ENCODE measurements around the gene CFAP74.

CFAP74 gene

DNA sequence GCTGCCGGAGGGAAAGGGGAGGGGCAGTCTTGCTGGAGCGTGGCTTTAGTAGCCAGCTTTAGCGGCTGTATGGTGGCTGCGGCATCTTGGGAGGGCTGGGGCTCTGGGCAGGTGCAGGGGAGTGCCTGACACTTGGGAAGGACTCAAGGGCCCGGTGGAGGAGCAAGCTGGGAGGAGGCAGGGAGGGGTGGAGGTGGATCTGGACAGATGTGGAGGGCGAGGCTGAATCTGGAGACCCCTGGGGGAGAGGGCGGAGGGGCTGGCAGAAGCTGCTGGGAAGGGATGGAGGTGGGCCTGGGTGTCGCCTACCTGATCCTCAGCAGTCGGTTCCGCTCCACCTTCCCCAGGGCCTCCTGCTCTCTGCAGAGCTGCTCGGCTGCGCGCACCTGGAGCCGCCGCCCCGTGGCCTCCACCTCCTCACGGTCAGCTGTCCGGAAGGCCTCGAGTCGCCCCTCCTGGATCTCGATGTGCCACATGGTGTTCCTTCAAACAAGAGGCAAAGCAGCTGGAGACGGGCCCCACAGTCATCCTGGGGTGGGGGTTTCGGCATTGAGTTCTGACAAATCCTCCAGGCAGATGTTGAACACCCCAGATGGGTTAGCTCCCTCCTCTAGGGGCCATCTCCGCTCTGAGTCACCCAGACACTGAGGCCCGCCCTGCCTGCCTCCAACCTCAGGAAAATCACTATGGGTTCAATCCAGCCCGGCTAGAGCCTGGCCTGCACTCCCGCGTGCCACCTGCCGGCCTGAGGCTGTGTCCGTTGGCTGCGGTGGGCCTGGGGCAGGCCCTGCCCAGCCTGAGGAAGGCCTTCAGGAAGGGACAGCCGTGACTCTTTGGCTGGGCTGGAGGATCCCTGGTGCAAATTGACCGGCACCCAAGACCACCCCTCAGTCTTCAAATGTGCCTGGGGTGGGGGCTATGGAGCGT is 29.6 kb downstream of the CFAP74 start:
- Histone ChIP-seq H3K4me1 (ENCODE audit: control insufficient read depth, low read depth, low read length) (no peaks in the 10 kb centered on the region), H2BK120ac (ENCODE audit: low read depth, low read length) (no peak overlapping the region), H3K79me1 (ENCODE audit: low read length) (no peaks in the 10 kb centered on the region), H3K18ac (ENCODE audit: low read length) (no peak overlapping the region), H3K4ac (ENCODE audit: low read depth, low read length) (no peak overlapping the region), H3K79me2 (ENCODE audit: control insufficient read depth, insufficient read depth, low read length) (no peaks in the 10 kb centered on the region), H3K27me3 (ENCODE audit: insufficient read depth, low read length, poor library complexity) (no peaks in the 10 kb centered on the region), H4K5ac (ENCODE audit: low read length) (no peak overlapping the region), H3K56ac (ENCODE audit: low read length) (no peak overlapping the region), H2AK5ac (ENCODE audit: low read length) (no peak overlapping the region), H2BK15ac (replicated peaks; ENCODE audit: low read depth) (no peak overlapping the region), H3K9ac (ENCODE audit: low read length) (no peak overlapping the region), H3K27ac (ENCODE audit: low read depth, low read length) (no peak overlapping the region), H2BK5ac (ENCODE audit: low read length) (no peak overlapping the region), H4K8ac (ENCODE audit: low read depth, low read length) (no peak overlapping the region), H3K36me3 (ENCODE audit: control insufficient read depth, insufficient read depth, low read length) (no peaks in the 10 kb centered on the region), H3K23ac (ENCODE audit: low read length) (no peak overlapping the region), H3K4me2 (ENCODE audit: low read length) (no peak overlapping the region), H3K4me3 (ENCODE audit: low read length) (no peak overlapping the region)
- WGBS (ENCODE audit: extremely low coverage, insufficient coverage, low lambda C conversion rate), result no CpG with 5 or more reads among the region's 34 CpGs
- DNase-seq, result no peak

DNA sequence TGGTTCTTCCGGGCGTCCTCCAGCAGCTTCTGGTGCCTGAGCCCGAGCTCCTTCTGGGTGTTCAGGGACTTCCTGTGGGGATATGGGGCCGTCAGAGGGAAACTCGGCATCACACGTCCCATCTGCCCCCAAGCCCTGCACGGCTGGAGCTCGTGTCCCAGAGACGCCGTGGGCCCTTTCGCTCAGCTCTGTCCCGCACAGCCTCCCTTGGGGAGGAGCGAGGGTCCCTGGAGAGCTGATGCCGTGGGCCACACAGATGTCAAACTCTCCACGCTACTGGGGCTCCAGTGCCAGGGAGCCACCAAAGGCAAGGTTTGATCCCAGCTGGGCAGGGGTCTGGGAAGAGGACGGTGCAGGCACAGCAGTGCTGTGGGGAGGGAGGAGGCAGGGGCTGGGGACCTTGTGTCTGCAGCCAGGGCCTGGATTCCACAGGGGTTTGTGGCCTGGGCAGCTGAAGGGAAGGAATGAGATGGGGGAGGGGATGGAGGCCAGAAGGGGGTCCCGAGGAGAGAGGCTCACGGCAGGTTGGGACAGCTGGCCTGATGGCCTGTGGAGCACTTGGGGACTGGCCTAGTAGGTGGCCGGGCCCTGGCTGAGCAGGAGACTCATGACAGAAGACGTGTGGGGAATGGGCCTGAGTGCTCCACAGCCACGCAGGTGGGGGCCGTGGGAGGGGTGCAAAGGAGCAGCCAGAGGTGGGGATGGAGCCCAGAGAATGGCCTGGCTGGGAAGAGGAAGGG is 30.4 kb downstream of the CFAP74 start:
- Histone ChIP-seq H3K27ac (ENCODE audit: low read depth, low read length) (no peak overlapping the region), H3K79me2 (ENCODE audit: control insufficient read depth, insufficient read depth, low read length) (no peaks in the 10 kb centered on the region), H2BK15ac (replicated peaks; ENCODE audit: low read depth) (no peak overlapping the region), H3K36me3 (ENCODE audit: control insufficient read depth, insufficient read depth, low read length) (no peaks in the 10 kb centered on the region), H2BK5ac (ENCODE audit: low read length) (no peak overlapping the region), H3K4me2 (ENCODE audit: low read length) (no peak overlapping the region), H2AK5ac (ENCODE audit: low read length) (no peak overlapping the region), H3K56ac (ENCODE audit: low read length) (no peak overlapping the region), H3K4ac (ENCODE audit: low read depth, low read length) (no peak overlapping the region), H3K27me3 (ENCODE audit: insufficient read depth, low read length, poor library complexity) (no peaks in the 10 kb centered on the region), H4K5ac (ENCODE audit: low read length) (no peak overlapping the region), H3K18ac (ENCODE audit: low read length) (no peak overlapping the region), H3K23ac (ENCODE audit: low read length) (no peak overlapping the region), H3K4me1 (ENCODE audit: control insufficient read depth, low read depth, low read length) (no peaks in the 10 kb centered on the region), H3K4me3 (ENCODE audit: low read length) (no peak overlapping the region), H3K9ac (ENCODE audit: low read length) (no peak overlapping the region), H4K8ac (ENCODE audit: low read depth, low read length) (no peak overlapping the region), H2BK120ac (ENCODE audit: low read depth, low read length) (no peak overlapping the region), H3K79me1 (ENCODE audit: low read length) (no peaks in the 10 kb centered on the region)
- WGBS (ENCODE audit: extremely low coverage, insufficient coverage, low lambda C conversion rate), result no CpG with 5 or more reads among the region's 22 CpGs
- DNase-seq, result no peak

DNA sequence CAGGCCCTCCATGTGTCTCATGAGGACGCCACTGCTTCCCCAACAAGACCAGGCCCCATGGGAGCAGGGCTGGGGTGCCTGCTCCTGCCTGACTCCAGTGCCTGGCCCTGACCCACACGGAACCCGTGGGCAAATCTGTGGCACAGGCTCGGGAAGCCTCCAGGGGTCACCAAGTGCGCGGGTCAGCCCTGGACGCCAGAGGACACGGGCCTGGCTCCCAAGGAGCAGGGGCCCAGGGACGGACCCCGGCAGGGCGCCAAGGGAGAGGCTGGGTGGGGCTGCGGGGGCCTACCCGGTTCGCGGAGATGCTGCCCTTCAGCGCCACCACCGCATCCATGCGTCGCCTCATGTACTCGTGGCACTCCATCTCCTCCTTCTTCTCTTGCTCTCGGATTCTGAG is 31.9 kb downstream of the CFAP74 start:
- H3K79me2 ChIP-seq (ENCODE audit: control insufficient read depth, insufficient read depth, low read length), result no peaks in the 10 kb centered on the region
- H3K79me1 ChIP-seq (ENCODE audit: low read length), result no peaks in the 10 kb centered on the region
- H3K18ac ChIP-seq (ENCODE audit: low read length), result no peak overlapping the region
- no CpG with 5 or more reads among the region's 21 CpGs for WGBS (ENCODE audit: extremely low coverage, insufficient coverage, low lambda C conversion rate)
- H4K5ac ChIP-seq (ENCODE audit: low read length), result no peak overlapping the region
- no peak overlapping the region for H2BK120ac ChIP-seq (ENCODE audit: low read depth, low read length)
- H3K4me2 ChIP-seq (ENCODE audit: low read length), result no peak overlapping the region
- H3K23ac ChIP-seq (ENCODE audit: low read length), result no peak overlapping the region
- H2BK5ac ChIP-seq (ENCODE audit: low read length), result no peak overlapping the region
- no peak overlapping the region for H3K4me3 ChIP-seq (ENCODE audit: low read length)
- H3K9ac ChIP-seq (ENCODE audit: low read length), result no peak overlapping the region
- H3K36me3 ChIP-seq (ENCODE audit: control insufficient read depth, insufficient read depth, low read length), result no peaks in the 10 kb centered on the region
- no peak for DNase-seq
- no peak overlapping the region for H2AK5ac ChIP-seq (ENCODE audit: low read length)
- H3K27me3 ChIP-seq (ENCODE audit: insufficient read depth, low read length, poor library complexity), result no peaks in the 10 kb centered on the region
- no peak overlapping the region for H3K56ac ChIP-seq (ENCODE audit: low read length)
- H2BK15ac ChIP-seq (replicated peaks; ENCODE audit: low read depth), result no peak overlapping the region
- no peak overlapping the region for H3K27ac ChIP-seq (ENCODE audit: low read depth, low read length)
- no peak overlapping the region for H3K4ac ChIP-seq (ENCODE audit: low read depth, low read length)
- H4K8ac ChIP-seq (ENCODE audit: low read depth, low read length), result no peak overlapping the region
- no peaks in the 10 kb centered on the region for H3K4me1 ChIP-seq (ENCODE audit: control insufficient read depth, low read depth, low read length)

DNA sequence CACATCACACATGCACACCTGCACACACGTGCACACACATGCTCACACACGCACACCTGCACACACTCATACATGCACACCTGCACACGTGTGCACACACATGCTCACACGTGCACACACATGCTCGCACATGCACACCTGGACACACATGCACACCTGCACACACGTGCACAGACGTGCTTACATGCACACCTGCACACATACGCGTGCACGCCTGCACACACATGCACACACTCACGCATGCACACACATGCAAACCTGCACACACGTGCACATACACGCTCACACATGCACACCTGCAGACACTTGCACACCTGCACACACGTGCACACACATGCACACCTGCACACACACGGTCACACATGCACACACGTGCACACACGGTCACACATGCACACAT is 32.6 kb downstream of the CFAP74 start:
- H3K79me1 ChIP-seq (ENCODE audit: low read length), result no peaks in the 10 kb centered on the region
- WGBS (ENCODE audit: extremely low coverage, insufficient coverage, low lambda C conversion rate), result no CpG with 5 or more reads among the region's 17 CpGs
- H2BK120ac ChIP-seq (ENCODE audit: low read depth, low read length), result no peak overlapping the region
- H4K5ac ChIP-seq (ENCODE audit: low read length), result no peak overlapping the region
- H3K18ac ChIP-seq (ENCODE audit: low read length), result no peak overlapping the region
- H3K27ac ChIP-seq (ENCODE audit: low read depth, low read length), result no peak overlapping the region
- no peaks in the 10 kb centered on the region for H3K36me3 ChIP-seq (ENCODE audit: control insufficient read depth, insufficient read depth, low read length)
- H3K23ac ChIP-seq (ENCODE audit: low read length), result no peak overlapping the region
- no peak overlapping the region for H3K4me3 ChIP-seq (ENCODE audit: low read length)
- H3K4me2 ChIP-seq (ENCODE audit: low read length), result no peak overlapping the region
- H3K79me2 ChIP-seq (ENCODE audit: control insufficient read depth, insufficient read depth, low read length), result no peaks in the 10 kb centered on the region
- no peak overlapping the region for H3K4ac ChIP-seq (ENCODE audit: low read depth, low read length)
- no peak overlapping the region for H2BK15ac ChIP-seq (replicated peaks; ENCODE audit: low read depth)
- H3K27me3 ChIP-seq (ENCODE audit: insufficient read depth, low read length, poor library complexity), result no peaks in the 10 kb centered on the region
- no peak overlapping the region for H2AK5ac ChIP-seq (ENCODE audit: low read length)
- no peak for DNase-seq
- no peak overlapping the region for H2BK5ac ChIP-seq (ENCODE audit: low read length)
- H3K9ac ChIP-seq (ENCODE audit: low read length), result no peak overlapping the region
- H3K56ac ChIP-seq (ENCODE audit: low read length), result no peak overlapping the region
- no peaks in the 10 kb centered on the region for H3K4me1 ChIP-seq (ENCODE audit: control insufficient read depth, low read depth, low read length)
- no peak overlapping the region for H4K8ac ChIP-seq (ENCODE audit: low read depth, low read length)

DNA sequence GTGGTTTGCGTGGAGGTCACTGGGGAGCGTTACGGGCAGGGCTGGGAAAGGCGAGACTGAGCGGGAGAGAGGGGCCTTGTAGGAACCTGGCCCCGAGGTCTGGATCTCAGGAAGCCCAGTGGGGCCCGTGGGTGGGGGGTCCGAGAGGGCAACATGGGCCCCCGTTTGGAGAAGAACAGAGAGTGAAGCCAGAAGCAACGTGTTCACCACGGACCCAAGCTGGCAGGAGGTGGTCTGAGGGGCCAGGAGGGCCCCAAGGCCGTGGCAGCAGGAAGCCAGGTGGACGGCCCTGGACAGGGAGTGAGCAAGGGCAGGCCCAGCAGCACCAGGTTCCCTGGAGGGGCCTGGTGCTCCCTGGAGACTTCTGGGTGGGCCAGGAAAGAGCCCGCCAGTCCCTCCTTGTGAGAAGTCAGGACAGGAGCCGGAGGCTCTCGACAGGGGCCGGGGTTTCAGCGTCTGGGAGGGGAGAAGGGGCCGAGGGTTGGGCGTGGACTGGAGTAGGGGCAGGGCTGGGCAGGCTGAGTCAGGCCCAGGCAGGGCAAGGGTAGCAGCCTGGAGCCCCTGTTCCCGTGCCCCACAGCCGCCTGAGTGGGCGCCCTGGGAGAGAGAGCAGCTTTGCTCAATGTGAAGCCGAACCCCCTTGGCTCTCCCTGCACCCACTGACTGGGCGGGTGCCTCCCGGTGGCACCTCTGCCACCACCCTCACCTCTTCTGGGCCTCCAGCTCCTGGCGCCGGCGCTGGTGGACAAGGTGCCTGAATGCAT is 33.5 kb downstream of the CFAP74 start:
- Histone ChIP-seq H3K27me3 (ENCODE audit: insufficient read depth, low read length, poor library complexity) (no peaks in the 10 kb centered on the region), H3K4me3 (ENCODE audit: low read length) (no peak overlapping the region), H3K18ac (ENCODE audit: low read length) (no peak overlapping the region), H3K36me3 (ENCODE audit: control insufficient read depth, insufficient read depth, low read length) (no peaks in the 10 kb centered on the region), H3K9ac (ENCODE audit: low read length) (no peak overlapping the region), H2BK120ac (ENCODE audit: low read depth, low read length) (no peak overlapping the region), H3K4ac (ENCODE audit: low read depth, low read length) (no peak overlapping the region), H2AK5ac (ENCODE audit: low read length) (no peak overlapping the region), H3K27ac (ENCODE audit: low read depth, low read length) (no peak overlapping the region), H3K4me2 (ENCODE audit: low read length) (no peak overlapping the region), H2BK5ac (ENCODE audit: low read length) (no peak overlapping the region), H3K79me2 (ENCODE audit: control insufficient read depth, insufficient read depth, low read length) (no peaks in the 10 kb centered on the region), H3K4me1 (ENCODE audit: control insufficient read depth, low read depth, low read length) (no peaks in the 10 kb centered on the region), H3K79me1 (ENCODE audit: low read length) (no peaks in the 10 kb centered on the region), H4K5ac (ENCODE audit: low read length) (no peak overlapping the region), H3K23ac (ENCODE audit: low read length) (no peak overlapping the region), H2BK15ac (replicated peaks; ENCODE audit: low read depth) (no peak overlapping the region), H4K8ac (ENCODE audit: low read depth, low read length) (no peak overlapping the region), H3K56ac (ENCODE audit: low read length) (no peak overlapping the region)
- DNase-seq, result no peak
- no CpG with 5 or more reads among the region's 29 CpGs for WGBS (ENCODE audit: extremely low coverage, insufficient coverage, low lambda C conversion rate)
